Measurements from ENCODE around the gene SOAT2.

DNA sequence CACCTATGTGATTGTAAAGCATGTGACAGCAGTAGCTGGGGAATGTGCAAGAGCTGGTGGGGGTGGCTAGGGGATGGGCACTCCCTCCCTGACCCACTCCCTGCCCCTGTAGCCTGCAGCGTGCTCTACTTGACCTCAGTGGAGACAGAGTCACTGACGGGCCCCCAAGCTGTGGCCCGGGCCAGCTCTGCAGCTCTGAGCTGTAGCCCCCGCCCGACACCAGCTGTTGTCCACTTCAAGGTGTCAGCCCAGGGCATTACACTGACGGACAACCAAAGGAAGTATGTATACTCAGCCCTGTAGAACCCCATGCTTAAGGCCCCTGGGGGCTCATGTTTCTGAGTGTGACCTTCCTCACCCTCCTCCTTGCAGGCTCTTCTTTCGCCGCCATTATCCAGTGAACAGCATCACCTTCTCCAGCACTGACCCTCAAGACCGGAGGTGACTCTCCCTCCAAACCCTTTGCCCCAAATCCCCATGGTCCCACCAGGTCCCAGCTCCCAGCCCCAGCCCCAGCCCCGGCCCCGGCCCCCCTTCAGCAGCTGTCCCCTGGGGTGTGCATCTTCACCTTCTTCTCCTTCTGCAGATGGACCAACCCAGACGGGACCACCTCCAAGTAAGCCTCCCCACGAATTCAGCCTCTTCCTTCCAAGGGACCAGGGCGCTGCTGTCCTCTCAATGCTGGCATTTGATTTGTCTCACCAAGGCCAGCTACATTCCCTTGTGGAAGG, 40.1 kb upstream of the SOAT2 start:
- TF ChIP-seq CTCF (IDR thresholded peaks at IDR 0.05; ENCODE audit: low read length) (no peak), EZH2 (IDR thresholded peaks at IDR 0.05; ENCODE audit: borderline replicate concordance, low read length) (no peak)
